ENCODE results near the gene EMP1. TPM values are rescaled to one million over a fixed set of nuclear protein-coding genes. Genes with fewer than 3 reads are reported as not detected.

Gene EMP1
- total RNA-seq: 163 and 170 TPM in 2 replicates
- long read RNA-seq, full-length matches to known transcripts: 7 of 28 reads
- long read RNA-seq, partial matches to known transcripts: 0 of 28 reads
- long read RNA-seq, other reads (novel, unspliced or antisense): 21 of 28 reads

GRCh38 chr12:13196130-13196921 lies at the start of gene EMP1:
TSS of gene EMP1 (plus strand) at chr12:13196726. CDS start at chr12:13211511, 14,785 bp downstream.
- H3K4me3 Mint-ChIP-seq (ENCODE audit: unreplicated experiment): peak within 1 kb of the TSS; percentile 84
- H3K36me3 Mint-ChIP-seq (ENCODE audit: unreplicated experiment): no peaks in the 10 kb centered on the region
- H3K4me1 Mint-ChIP-seq (ENCODE audit: unreplicated experiment): peaks cover 72% of the 10 kb centered on the region
- DNase-seq (ENCODE audit: extremely low spot score, unreplicated experiment): peak; percentile 94
- no peaks in the 10 kb centered on the region for H3K27me3 Mint-ChIP-seq (ENCODE audit: unreplicated experiment)
- peak within 1 kb of the TSS; percentile 95 for H3K27ac Mint-ChIP-seq (ENCODE audit: unreplicated experiment)
- no peaks in the 10 kb centered on the region for H3K9me3 Mint-ChIP-seq (ENCODE audit: unreplicated experiment)
- no peak for TF ChIP-seq CTCF (IDR thresholded peaks at IDR 0.05)

GRCh38 chr12:13147688-13148484 lies 48.6 kb upstream of the EMP1 start:
- DNase-seq (ENCODE audit: extremely low spot score, unreplicated experiment): no peak
- Mint-ChIP-seq H3K27me3 (ENCODE audit: unreplicated experiment) (no peaks in the 10 kb centered on the region), H3K36me3 (ENCODE audit: unreplicated experiment) (no peaks in the 10 kb centered on the region), H3K4me1 (ENCODE audit: unreplicated experiment) (peaks cover 28% of the 10 kb centered on the region), H3K27ac (ENCODE audit: unreplicated experiment) (peak overlapping the region; percentile 61), H3K4me3 (ENCODE audit: unreplicated experiment) (no peak overlapping the region), H3K9me3 (ENCODE audit: unreplicated experiment) (peaks cover 6% of the 10 kb centered on the region)
- no peak for TF ChIP-seq CTCF (IDR thresholded peaks at IDR 0.05)

DNA sequence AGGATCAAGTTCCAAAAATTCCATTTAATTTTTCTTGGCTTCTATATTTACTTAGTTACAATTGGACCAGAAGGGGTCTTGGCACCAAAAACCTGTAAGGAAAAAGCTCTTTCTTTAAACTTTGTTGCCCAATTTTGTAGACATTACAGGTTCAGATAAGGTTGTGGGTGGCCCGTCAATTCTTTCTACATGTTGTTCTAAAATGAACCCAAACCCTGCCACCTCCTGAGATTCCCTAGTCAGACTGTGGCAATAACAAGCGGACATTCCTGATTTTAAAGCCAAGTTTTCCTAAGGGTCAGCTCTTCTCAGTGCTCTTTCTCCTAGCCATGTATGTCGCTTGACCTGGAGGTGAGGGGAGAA lies 48.1 kb upstream of the EMP1 start:
- Mint-ChIP-seq H3K27ac (ENCODE audit: unreplicated experiment) (peak overlapping the region; percentile 61), H3K27me3 (ENCODE audit: unreplicated experiment) (no peaks in the 10 kb centered on the region), H3K4me3 (ENCODE audit: unreplicated experiment) (no peak overlapping the region), H3K4me1 (ENCODE audit: unreplicated experiment) (peaks cover 31% of the 10 kb centered on the region), H3K9me3 (ENCODE audit: unreplicated experiment) (peaks cover 6% of the 10 kb centered on the region), H3K36me3 (ENCODE audit: unreplicated experiment) (no peaks in the 10 kb centered on the region)
- DNase-seq (ENCODE audit: extremely low spot score, unreplicated experiment): no peak
- no peak for TF ChIP-seq CTCF (IDR thresholded peaks at IDR 0.05)

DNA sequence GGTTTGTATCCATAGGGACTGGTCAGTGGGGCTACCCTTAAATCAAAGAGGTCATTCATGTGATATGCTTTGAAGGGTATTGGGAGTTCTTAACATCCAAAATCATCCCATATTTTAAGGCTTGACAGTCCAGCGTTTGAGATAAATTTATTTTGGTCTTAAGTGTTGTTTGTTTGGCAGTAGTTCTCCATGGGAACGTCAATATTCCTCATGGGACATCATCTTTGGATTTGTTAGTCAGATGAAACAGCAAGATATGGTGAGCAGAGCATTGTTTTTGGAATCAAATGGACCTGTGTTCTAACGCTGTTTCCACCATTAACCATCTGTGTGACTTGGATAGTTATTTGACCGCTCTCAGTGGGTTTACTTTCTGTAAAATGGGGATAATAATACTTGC lies 47.1 kb upstream of the EMP1 start:
- DNase-seq (ENCODE audit: extremely low spot score, unreplicated experiment): no peak
- Mint-ChIP-seq H3K9me3 (ENCODE audit: unreplicated experiment) (peaks cover 6% of the 10 kb centered on the region), H3K36me3 (ENCODE audit: unreplicated experiment) (no peaks in the 10 kb centered on the region), H3K27me3 (ENCODE audit: unreplicated experiment) (no peaks in the 10 kb centered on the region), H3K4me3 (ENCODE audit: unreplicated experiment) (no peak overlapping the region), H3K4me1 (ENCODE audit: unreplicated experiment) (peaks cover 40% of the 10 kb centered on the region), H3K27ac (ENCODE audit: unreplicated experiment) (no peak overlapping the region)
- no peak for TF ChIP-seq CTCF (IDR thresholded peaks at IDR 0.05)

GRCh38 chr12:13152281-13152680 lies 44.2 kb upstream of the EMP1 start:
- Mint-ChIP-seq H3K4me3 (ENCODE audit: unreplicated experiment) (no peak overlapping the region), H3K27me3 (ENCODE audit: unreplicated experiment) (no peaks in the 10 kb centered on the region)
- no peak for DNase-seq (ENCODE audit: extremely low spot score, unreplicated experiment)

More at GRCh38 chr12:13152281-13152680, 44.2 kb upstream of the EMP1 start:
- TF ChIP-seq CTCF (IDR thresholded peaks at IDR 0.05): no peak
- Mint-ChIP-seq H3K27ac (ENCODE audit: unreplicated experiment) (no peak overlapping the region), H3K9me3 (ENCODE audit: unreplicated experiment) (peaks cover 6% of the 10 kb centered on the region), H3K36me3 (ENCODE audit: unreplicated experiment) (no peaks in the 10 kb centered on the region), H3K4me1 (ENCODE audit: unreplicated experiment) (peaks cover 42% of the 10 kb centered on the region)

Data from osteocyte (in vitro differentiated cells).